Inflammatory macrophage treated with lipopolysaccharide for 4 hours (primary cell): Measurements from ENCODE around the gene GABRR1.
"Not testable (repeated sequence)": the region's sequence is repeated elsewhere in the genome, so short reads cannot be mapped to it uniquely, and the experiment has no call there.

ENCODE experiments used
- DNase-seq: peaks from one replicate; pipeline ENCODE4 v3.0.0-alpha.2; 2020

GABRR1 gene

GRCh38 chr6:89148016-89148750 is 69.0 kb downstream of the GABRR1 start:
- no peak for DNase-seq

- peak; percentile 16 for DNase-seq
Observed at GRCh38 chr6:89146718-89147700, 70.1 kb downstream of the GABRR1 start.

- DNase-seq = peak; percentile 34
Observed at GRCh38 chr6:89145956-89146717, 71.0 kb downstream of the GABRR1 start, which contains the start of gene PM20D2. PM20D2 (plus strand) TSS chr6:89146055; CDS start chr6:89146145, 90 bp downstream.

GRCh38 chr6:89145091-89145955 is 71.8 kb downstream of the GABRR1 start:
- DNase-seq = peak; percentile 56

- DNase-seq = no peak
Observed at GRCh38 chr6:89144354-89144906, 72.7 kb downstream of the GABRR1 start.

- DNase-seq = no peak
Observed at GRCh38 chr6:89140347-89141156, 76.6 kb downstream of the GABRR1 start.

GRCh38 chr6:89139509-89140346 is 77.4 kb downstream of the GABRR1 start:
- DNase-seq = no peak

- no peak for DNase-seq
Observed at GRCh38 chr6:89138173-89138572, 79.0 kb downstream of the GABRR1 start.

- DNase-seq = no peak
Observed at GRCh38 chr6:89134723-89135122, 82.4 kb downstream of the GABRR1 start.

- no peak for DNase-seq
Observed at GRCh38 chr6:89133981-89134380, 83.2 kb downstream of the GABRR1 start.

- DNase-seq = peak; percentile 69
Observed at GRCh38 chr6:89132057-89132456, 85.1 kb downstream of the GABRR1 start.

GRCh38 chr6:89131599-89131998 is 85.6 kb downstream of the GABRR1 start:
- no peak for DNase-seq

- not testable (repeated sequence) for DNase-seq
Observed at GRCh38 chr6:89128256-89128671, 88.9 kb downstream of the GABRR1 start.
